GM21526 (cell line): ENCODE measurements around the gene OR9A2.
"Not testable (repeated sequence)": the region's sequence is repeated elsewhere in the genome, so short reads cannot be mapped to it uniquely, and the experiment has no call there.

Experiments used
- ATAC-seq: cut with Tn5 transposase; IDR thresholded peaks from one replicate; pipeline ENCODE4 v1.9.1; 2021; ENCODE audit warnings: moderate library complexity; ENCODE audit not compliant: unreplicated experiment, low FRiP score

The OR9A2 gene

DNA sequence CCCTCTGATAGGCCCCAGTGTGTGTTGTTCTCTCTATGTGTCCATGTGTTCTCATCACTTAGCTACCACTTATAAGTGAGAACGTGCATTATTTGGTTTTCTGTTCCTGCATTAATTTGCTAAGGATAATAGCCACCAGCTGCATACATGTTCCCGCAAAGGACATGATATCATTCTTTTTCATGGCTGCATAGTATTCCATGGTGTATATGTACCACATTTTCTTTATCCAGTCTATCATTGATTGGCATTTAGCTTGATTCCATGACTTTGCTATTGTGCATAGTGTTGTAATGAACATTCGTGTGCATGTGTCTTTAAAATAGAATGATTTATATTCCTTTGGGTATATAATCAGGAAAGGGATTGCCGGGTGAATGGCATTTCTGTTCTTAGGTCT lies 48.5 kb downstream of the OR9A2 start:
- ATAC-seq: not testable (repeated sequence)
